NOMO-1 treated with DMSO at 0.1 percent for 48 hours (cell line): ENCODE measurements around the gene SLC25A40.
"Not testable (repeated sequence)": the region's sequence is repeated elsewhere in the genome, so short reads cannot be mapped to it uniquely, and the experiment has no call there.

Experiments used
- DNase-seq: peaks from one replicate; lab custom pipeline; 2025; ENCODE audit not compliant: unreplicated experiment; lab: John Stamatoyannopoulos, UW

Gene SLC25A40

DNA sequence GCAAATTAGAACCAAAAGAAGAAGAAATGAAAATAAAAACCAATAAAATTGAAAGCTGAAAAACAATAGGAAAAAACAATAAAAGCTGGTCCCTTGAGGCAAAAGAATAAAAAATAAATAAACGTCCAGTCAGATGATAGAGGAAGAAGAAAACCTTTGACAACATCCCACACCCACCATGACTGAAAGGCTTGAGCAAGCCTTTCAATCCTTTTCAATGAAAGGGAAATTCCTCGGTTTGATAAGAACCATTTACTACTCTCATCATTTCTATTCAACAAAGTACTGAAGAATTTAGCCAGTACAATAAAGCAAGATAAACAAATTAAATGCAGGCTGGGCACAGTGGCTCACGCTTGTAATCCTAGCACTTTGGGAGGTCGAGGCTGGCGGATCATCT lies 3.8 kb downstream of the SLC25A40 start:
- no peak for DNase-seq

DNA sequence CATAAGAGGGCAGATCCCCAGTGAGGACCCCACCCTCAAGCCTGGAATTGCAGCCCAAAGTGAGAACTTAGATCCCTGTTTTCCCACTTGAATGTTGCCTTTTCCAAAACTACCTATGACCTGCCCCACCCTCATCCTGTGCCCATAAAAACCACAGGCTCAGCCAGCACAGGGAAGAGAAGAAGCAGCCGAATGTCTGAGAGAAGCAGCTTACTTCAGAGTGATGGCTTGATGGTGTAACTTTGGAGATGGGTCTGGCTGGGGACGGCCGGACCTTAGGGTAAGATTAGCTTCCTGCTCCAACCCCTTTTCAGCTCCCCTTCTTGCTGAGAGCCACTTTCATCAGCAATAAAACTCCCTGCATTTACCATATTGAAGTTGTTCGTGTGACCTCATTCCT lies 5.7 kb downstream of the SLC25A40 start:
- no peak for DNase-seq

DNA sequence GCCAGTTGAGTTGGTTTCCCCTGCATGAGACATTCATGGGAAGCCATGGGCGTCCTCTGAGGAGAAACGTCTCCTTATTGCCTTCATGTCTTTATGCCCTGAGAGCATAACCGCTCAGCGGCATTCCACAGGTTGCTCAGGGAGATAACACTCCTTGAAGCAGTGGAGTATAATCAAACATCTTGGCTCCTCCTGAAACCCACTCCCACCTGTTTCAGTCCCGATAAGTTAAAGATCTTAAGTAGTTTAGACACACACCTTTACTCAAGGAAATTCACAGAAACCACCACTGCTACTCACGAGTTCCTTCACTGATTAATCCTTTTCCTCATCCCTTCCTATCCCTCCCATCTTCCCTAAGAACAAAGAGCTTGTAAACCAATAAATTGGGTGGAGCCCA lies 9.6 kb downstream of the SLC25A40 start:
- DNase-seq: not testable (repeated sequence)

DNA sequence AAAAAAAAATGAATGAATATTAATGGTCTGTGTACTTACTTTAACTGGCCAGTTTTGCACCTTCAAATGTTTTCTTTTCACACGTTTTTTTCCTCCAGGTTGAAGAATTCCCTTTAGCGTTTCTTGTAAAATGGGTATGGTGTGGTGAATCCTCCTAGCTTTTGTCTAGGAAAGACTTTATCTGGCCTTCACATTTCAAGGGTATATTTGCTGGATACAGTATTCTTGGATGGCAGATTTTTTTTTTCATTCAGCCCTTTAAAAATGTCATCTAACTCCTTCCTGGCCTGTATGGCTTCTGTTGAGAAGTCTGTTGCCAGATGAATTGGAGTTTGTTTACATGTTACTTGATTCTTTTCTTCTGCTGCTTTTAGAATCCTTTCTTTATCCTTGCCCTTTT lies 10.1 kb downstream of the SLC25A40 start:
- DNase-seq: no peak

DNA sequence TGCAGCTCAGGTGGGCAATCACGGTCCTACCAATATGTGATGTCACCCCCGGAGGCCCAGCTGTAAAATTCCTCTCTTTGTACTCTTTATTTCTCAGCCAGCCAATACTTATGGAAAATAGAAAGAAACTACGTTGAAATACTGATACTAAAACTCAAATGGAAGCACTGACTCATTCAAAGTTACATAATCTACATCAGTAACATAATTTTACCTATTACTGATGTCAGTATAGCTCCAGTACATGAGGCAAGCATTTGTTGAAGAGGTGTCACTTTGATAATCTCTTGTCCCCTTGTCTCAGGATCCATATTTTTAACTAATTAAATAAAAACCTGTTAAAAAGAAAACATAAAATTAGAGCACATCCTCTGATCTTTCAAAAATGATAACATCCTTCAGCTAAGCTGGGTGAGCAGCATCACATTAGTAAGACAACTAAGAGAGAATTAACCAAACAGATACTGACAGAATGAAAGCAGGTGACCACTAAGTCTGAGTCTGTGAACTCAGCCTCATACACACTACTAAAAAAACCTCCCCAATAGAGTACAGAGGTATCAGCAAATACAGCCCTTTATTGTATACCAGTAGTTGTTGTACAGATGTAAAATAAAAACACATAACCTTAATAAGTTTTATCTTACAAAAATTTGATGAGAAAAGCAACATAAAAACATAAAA lies 17.6 kb downstream of the SLC25A40 start:
- DNase-seq: peak; percentile 75

DNA sequence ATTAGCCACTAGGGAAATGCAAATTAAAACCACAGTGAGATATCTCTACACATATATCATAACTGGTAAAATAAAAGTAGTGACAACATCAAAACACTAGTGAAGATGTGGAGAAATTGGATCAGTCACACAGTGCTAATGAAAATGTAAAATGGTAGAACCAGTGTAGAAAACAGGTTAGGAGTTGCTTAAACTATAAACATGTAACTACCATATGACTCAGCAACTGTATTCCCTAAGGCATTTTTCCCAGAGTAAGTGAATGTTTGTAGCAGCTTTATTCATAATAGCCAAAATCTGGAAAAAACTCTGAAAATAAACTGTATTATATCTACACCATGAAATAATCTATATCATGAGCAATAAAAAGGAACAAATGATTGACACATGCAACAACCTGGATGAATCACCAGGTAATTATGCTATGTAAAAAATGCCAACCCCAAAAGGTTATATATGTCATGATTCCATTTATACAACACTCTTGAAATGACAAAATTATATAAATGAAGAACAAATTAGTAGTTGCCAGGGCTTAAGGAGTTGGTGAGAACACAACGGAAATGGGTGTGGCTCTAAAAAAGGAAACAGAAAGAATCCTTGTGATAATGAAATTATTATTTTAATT lies 22.8 kb downstream of the SLC25A40 start:
- no peak for DNase-seq

DNA sequence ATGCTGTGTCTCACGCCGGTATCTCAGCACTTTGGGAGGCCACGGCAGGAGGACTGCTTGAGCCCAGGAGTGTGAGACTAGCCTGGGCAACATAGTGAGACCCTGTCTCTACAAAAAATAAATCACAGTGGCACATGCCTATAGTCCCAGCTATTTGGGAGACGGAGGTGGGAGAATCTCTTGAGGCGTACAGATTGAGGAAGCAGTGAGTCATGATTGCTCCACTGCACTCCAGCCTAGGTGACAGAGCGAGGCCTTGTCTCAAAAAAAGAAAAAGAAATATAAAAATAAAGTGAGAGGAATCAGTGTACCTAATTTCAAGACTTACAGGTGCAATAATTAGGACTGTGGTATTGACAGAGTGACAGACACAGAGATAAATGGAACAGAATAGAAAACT lies 23.9 kb downstream of the SLC25A40 start:
- DNase-seq: peak; percentile 68

DNA sequence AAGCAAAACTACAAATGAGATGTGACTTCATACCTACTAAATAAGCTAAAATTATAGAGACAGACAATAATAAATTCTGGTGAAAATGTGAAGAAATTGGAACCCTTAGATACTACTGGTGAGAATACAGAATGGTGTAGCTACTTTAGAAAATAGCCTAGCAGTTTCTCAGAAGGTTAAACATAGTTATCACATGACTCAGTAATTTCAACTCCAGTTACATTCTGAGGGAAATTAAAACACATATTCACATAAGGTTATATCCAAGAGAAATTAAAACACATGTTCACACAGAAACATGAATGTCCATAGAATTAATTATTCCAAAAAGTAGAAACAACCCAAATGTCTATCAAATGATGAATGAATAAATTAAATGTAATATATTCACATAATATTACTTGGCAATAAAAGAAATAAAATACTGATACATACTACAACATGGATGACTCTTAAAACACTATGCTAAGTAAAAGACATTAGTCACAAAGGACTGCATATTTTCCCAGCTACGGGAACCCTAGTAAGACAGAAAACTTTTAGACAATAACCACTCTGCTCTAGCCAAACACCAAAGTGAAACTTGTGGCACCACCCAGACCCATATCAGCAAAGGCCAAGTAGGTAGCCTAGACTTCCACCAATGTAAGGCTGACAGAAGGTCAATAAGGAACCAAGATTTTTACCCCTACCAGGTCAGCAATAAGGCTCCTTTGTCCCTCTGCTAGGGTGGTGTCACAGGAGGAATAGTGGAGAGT lies 25.1 kb downstream of the SLC25A40 start:
- no peak for DNase-seq

DNA sequence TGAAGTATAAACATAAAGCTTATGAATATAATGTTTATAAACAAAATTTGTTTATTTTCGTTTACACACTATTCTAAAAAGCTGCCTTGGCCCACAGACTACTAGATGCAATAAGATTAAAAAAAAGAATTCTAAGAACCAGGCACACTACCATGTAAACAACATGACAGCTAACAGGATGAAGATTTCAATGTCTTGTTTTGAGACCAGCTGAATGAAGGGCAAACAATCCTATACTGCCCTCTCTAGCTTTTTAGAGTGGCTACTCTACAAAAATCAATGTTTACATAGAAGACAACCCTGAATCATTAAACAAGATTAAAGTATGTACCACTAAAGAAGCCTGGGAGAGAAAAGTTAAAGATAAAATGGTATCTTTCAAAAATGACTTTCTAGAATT lies 38.6 kb downstream of the SLC25A40 start:
- no peak for DNase-seq

DNA sequence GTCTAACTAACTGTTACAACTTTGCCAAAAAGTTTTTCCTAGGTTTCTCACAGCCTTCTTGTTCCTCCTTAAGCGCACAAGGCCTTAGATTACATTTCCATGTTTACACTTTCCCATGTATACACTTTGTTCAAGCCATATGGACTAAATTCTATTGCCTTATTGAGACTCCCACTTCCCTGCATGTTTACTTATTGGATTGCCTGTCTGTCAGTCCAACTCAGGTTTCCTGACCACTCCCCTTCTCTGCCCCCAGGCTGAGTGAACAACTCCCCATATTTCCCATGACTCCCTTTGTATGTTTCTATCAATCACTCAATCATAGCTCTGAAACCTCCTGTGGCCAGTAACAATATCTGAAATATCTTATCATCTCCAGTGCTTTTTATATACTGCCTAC lies 43.0 kb downstream of the SLC25A40 start:
- no peak for DNase-seq

DNA sequence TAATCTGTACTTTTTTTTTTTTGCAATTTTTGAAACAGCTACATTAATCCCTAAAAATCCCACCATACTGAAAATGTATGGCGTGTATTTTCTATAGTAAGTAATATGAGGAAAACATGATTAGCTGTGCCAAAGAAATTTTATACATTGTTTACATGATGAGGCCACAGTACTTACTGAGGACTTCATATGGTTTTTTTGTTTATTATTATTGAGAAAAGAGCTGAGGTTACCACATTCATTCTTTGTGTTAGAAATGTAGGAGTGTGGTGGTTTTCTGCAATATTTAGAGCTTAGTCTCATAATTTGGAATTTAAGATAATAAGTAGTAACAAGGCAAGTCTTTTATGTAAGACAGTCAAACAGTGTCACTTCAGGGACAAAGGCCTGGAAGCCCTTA lies 45.1 kb downstream of the SLC25A40 start:
- no peak for DNase-seq

DNA sequence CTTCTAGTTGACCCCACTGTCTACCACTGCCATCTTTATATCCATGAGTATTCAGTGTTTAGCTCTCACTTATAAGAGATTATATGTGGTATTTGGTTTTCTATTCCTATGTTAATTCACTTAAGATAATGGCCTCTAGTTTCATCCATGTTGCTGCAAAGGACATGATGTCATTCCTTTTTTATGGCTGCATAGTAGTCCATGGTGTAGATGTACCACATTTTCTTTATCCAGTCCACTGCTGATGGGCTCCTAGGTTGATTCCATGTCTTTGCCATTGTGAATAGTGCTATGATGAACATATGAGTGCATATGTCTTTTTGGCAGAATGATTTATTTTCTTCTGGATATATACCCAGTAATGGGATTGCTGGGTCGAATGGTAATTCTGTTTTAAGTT lies 47.8 kb downstream of the SLC25A40 start:
- DNase-seq: not testable (repeated sequence)

DNA sequence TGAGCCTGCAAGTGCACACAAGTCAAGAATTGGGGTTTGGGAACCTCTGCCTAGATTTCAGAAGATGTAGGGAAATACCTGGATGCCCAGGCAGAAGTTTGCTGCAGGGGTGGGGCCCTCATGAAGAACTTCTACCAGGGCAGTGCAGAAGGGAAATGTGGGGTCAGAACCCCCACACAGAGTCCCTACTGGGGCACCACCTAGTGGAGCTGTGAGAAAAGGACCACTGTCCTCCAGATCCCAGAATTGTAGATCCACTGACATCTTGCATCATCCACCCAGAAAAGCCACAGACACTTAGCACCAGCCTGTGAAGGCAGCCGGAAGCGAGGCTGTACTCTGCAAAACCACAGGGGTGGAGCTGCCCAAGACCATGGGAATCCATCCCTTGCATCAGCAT lies 50.8 kb downstream of the SLC25A40 start:
- peak; percentile 11 for DNase-seq

DNA sequence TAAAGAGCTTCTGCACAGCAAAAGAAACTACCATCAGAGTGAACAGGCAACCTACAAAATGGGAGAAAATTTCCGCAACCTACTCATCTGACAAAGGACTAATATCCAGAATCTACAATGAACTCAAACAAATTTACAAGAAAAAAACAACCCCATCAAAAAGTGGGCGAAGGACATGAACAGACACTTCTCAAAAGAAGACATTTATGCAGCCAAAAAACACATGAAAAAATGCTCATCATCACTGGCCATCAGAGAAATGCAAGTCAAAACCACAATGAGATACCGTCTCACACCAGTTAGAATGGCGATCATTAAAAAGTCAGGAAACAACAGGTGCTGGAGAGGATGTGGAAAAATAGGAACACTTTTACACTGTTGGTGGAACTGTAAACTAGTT lies 54.1 kb downstream of the SLC25A40 start:
- not testable (repeated sequence) for DNase-seq

DNA sequence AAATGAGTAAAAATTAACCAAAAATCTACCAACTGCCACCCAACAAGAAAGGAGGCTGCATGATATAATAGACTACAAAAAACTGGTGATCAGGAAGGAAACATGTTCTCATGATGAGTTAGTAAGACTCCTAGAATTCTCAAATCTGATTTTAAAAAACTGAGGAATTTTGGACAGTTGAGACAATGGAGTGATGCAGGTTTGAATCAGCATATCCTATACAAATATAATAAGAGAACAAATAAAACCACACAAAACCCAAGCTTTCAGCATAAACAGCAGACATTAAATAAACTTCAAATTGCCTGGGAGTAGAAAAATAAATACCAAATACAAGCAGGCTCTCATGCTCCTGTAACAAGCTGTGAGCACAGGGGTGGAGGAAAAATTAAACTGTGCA lies 57.8 kb downstream of the SLC25A40 start:
- no peak for DNase-seq

DNA sequence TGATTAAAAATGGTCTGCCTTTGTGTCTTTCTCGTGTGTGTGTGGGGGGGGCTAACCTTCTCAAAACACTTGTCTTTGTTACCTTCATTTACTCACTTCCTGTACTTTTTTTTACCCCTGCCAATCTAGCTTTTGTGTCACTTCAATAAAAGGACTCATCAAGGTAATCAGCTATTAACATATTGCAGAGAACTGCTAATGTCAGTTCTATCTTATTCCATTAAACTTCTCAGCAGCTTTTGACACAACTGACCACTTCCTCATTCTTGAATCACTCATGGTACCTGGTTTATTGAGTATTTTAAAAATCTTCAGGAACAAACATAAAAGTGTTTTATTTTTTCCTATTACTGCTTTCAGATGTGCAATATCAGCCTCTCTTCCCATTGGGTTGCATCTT lies 59.8 kb downstream of the SLC25A40 start:
- peak; percentile 79 for DNase-seq

DNA sequence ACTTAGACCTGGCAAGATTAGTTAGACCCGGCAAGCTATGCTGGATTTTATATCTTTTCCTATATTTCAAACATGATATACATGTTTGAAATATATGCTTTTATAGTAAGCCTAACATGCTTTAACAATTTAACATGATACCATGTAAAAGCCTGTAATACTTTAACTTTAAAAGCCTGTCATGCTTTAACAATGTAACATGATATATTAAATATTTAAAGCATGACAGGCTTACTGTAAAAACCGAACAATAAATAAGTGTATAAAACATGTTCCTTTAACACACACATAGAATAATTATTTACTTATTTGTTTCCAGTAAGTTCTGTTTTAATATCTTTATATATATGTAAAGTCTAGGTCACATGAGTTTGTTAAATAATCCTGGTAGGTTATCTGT lies 65.4 kb downstream of the SLC25A40 start:
- no peak for DNase-seq

DNA sequence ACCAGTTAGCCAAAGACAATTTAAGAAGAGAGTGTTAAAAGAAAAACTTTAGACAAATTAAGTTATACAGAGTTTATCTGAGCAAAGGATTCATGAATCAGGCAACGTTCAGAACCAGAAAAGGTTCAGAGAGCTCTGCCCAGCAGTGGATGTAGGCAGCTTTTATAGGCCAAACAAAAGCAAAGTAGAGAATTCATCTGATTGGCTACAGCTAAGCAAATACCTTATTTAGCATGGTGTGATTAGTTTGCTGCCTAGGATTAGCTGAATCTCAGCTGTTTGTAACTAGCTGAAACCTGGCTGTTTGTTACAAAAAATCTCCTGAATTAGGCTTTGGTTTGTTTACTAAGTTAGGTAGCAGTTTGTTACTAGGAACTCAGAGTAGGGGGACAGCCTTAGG lies 66.0 kb downstream of the SLC25A40 start:
- DNase-seq: no peak

DNA sequence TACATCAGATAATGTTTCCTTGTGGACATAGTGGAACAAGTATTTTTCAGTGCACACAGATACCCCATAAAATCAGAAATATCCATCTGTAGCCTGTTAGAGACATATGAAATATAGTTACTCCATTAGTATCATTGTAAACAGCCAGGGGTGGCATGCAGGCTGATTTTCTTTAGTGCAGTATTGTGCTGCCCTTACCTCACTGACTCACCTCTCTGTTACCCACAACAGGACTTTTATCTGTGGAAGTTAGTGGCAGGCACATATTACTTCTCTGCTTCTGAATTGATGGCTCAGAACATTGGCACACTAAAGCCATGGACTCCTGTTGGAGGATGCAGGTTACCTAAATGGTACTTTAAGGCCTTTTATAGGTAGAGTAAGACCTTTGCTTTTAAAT lies 70.0 kb downstream of the SLC25A40 start:
- no peak for DNase-seq

DNA sequence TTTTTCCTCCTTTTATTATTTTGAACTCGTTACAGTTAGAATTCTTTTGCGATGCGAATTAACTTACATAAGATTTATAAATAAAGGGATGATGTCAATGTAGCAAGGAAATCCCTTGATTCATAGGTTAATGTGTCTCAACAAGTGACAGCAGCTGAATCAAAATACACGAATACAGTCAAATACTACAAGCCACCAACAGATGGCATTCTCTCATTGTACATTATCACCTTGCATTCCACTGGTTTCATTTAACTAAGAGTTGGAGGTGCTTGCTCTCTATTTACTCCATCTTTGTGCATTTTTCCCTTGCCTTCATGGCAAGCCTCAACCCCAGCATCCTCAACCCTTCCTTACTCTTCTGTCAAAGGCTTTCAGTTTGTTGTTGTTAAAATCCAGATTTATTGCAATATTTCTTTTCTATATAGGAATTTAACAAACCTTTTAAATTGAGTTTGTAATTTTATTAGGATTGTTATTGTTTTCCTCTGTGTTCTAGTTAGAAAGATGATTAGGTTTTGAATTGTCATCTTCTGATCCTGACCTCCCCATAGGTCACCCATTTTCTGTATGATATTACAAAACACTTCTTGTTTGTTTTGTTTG lies 78.3 kb downstream of the SLC25A40 start:
- peak; percentile 89 for DNase-seq

DNA sequence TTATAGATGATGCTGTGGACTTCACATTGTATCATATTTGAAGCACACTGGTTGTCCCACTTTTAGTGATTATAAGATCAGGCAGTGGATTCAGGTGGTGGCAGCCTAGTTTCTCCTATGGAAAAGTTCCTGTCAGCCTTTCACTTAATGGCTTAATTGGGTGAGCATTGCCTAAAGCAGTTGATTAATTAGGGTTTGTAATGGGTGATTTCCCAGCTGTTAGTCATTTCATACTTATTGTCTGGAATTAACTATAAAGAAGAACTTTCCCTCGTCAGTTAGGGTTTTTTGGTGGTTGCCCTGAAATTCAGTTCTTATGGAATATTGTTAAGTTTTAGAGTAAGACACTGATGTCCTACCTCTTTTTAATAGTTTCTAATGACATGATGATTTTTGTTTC lies 78.8 kb downstream of the SLC25A40 start:
- DNase-seq: no peak
